OCI-LY7 (cell line): ENCODE results near the gene KCNJ8. TPM values are rescaled to one million over a fixed set of nuclear protein-coding genes. Genes with fewer than 3 reads are reported as not detected.

ENCODE experiments used
- BruUV-seq: library from RNA; stranded (reverse); fragments of 400-500 nt; replicated peaks from 2 replicates; lab custom pipeline; 2021; lab: Mats Ljungman, UMichigan
- CTCF ChIA-PET: fragments of 300-600 bp; sonication (Branson Sonifier 250); formaldehyde crosslinking; loops from one replicate; lab custom pipeline; 2022; ENCODE audit warnings: antibody characterized with exemption; ENCODE audit not compliant: unreplicated experiment; lab: Charles Lee
- POLR2A ChIA-PET: fragments of 300-600 bp; sonication (Branson Sonifier 250); formaldehyde crosslinking; loops from one replicate; lab custom pipeline; 2022; ENCODE audit warnings: antibody characterized with exemption; lab: Charles Lee
- DNase-seq: peaks from one replicate; pipeline ENCODE4 v3.0.0-alpha.2; 2015; ENCODE audit warnings: low spot score
- H2AFZ ChIP-seq: fragments of 200-600 bp; sonication (generic), shearing (Covaris generic); 2 replicates; pipeline ENCODE4 v1.6.1; 2014; ENCODE audit warnings: mild to moderate bottlenecking, antibody characterized with exemption, low read length, moderate library complexity
- H3K27ac ChIP-seq: fragments of 200-600 bp; sonication (generic); 2 replicates; pipeline ENCODE4 v1.5.1; 2014; ENCODE audit warnings: mixed run types, low read depth, mild to moderate bottlenecking, moderate library complexity, low read length, inconsistent platforms; ENCODE audit not compliant: poor library complexity, severe bottlenecking
- H3K36me3 ChIP-seq: fragments of 200-600 bp; sonication (generic); 2 replicates; pipeline ENCODE4 v1.6.1; 2014; ENCODE audit warnings: mild to moderate bottlenecking, antibody characterized with exemption, low read length, moderate library complexity, mixed read lengths; ENCODE audit not compliant: insufficient read depth
- H3K4me1 ChIP-seq: fragments of 200-600 bp; sonication (generic); 2 replicates; pipeline ENCODE4 v1.5.1; 2014; ENCODE audit warnings: mild to moderate bottlenecking, low read length; ENCODE audit not compliant: insufficient read depth, poor library complexity, severe bottlenecking
- H3K4me2 ChIP-seq: fragments of 200-600 bp; sonication (generic); 2 replicates; pipeline ENCODE4 v1.6.1; 2014; ENCODE audit warnings: mild to moderate bottlenecking, low read length
- H3K4me3 ChIP-seq: fragments of 200-600 bp; sonication (generic); 2 replicates; pipeline ENCODE4 v1.5.1; 2014; ENCODE audit warnings: mild to moderate bottlenecking, low read depth, low read length; ENCODE audit not compliant: poor library complexity, severe bottlenecking
- H3K79me2 ChIP-seq: fragments of 200-600 bp; sonication (generic); 2 replicates; pipeline ENCODE4 v1.6.1; 2016; ENCODE audit warnings: low read depth, mild to moderate bottlenecking, low read length, moderate library complexity, mixed read lengths; ENCODE audit not compliant: insufficient read depth
- H3K9me2 ChIP-seq: fragments of 200-600 bp; sonication (generic); 2 replicates; pipeline ENCODE4 v1.6.1; 2016; ENCODE audit warnings: mild to moderate bottlenecking, low read length, mixed read lengths; ENCODE audit not compliant: insufficient read depth
- H3K9me3 ChIP-seq: fragments of 200-600 bp; sonication (generic); 2 replicates; pipeline ENCODE4 v1.6.1; 2014; ENCODE audit warnings: mild to moderate bottlenecking, mixed run types, low read length, mixed read lengths
- H4K20me1 ChIP-seq: fragments of 200-600 bp; sonication (generic); 2 replicates; pipeline ENCODE4 v1.6.1; 2014; ENCODE audit warnings: mild to moderate bottlenecking, antibody characterized with exemption, low read length, moderate library complexity, mixed read lengths; ENCODE audit not compliant: insufficient read depth
- EZH2phosphoT487 ChIP-seq: fragments of 200-600 bp; sonication (generic); IDR thresholded peaks from 2 replicates; pipeline ENCODE4 v1.6.1; 2018; ENCODE audit warnings: low read depth, borderline replicate concordance, mild to moderate bottlenecking, mixed run types, antibody characterized with exemption, low read length, moderate library complexity, mixed read lengths
- intact Hi-C: fragments of 100-400 bp; cut with micrococcal nuclease; formaldehyde crosslinking; loops from one replicate; pipeline ENCODE4 v1.10.0; 2022; ENCODE audit not compliant: unreplicated experiment
- total RNA-seq, 2 experiments: library from RNA; depleted of rRNA in 1 of 2; stranded (reverse); fragments of >200 nt in 1 of 2; shearing (Covaris generic) in 1 of 2; gene quantifications; 2 replicates each; pipeline ENCODE4 v1.2.3, GENCODE V29; 2014 to 2022
- TF ChIP-seq, protein P1 (sequence below): fragments of 200-600 bp; sonication (generic); conservative IDR thresholded peaks from 2 replicates; pipeline ENCODE4 v1.5.1; 2014; ENCODE audit warnings: mild to moderate bottlenecking, antibody characterized with exemption, low read length, moderate library complexity, mixed read lengths

Gene KCNJ8
- total RNA-seq, 2 experiments from 2014 or later = not detected

DNA sequence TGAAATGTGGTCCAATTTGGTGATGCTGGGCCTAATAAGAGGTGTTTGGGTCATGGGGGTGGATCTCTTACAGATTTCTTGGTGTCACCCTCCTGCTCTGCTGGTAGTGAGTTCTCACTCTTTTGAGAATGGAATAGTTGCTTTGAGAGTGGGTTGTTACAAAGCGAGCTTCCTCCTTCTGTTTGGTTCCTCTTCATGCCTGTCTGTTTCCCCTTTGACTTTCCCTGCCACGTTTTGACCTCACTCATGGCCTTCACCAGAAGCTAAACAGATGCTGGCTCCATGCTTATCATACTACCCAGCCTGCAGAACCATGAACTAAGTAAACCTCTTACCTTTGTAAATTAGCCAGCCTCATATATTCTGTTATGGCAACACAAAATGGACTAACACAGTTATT is 59.1 kb downstream of the KCNJ8 start:
- Histone ChIP-seq H3K79me2 (no peaks in the 10 kb centered on the region), H3K36me3 (no peaks in the 10 kb centered on the region), H4K20me1 (no peaks in the 10 kb centered on the region), H3K9me2 (no peaks in the 10 kb centered on the region), H2AFZ (no peak overlapping the region), H3K4me2 (no peak overlapping the region), H3K9me3 (no peaks in the 10 kb centered on the region), H3K27ac (no peak overlapping the region), H3K4me1 (no peaks in the 10 kb centered on the region), H3K4me3 (no peak overlapping the region)
- no TSS peak for BruUV-seq
- CTCF ChIA-PET = no interaction called here
- no peak for DNase-seq
- TF ChIP-seq, protein P1, sequence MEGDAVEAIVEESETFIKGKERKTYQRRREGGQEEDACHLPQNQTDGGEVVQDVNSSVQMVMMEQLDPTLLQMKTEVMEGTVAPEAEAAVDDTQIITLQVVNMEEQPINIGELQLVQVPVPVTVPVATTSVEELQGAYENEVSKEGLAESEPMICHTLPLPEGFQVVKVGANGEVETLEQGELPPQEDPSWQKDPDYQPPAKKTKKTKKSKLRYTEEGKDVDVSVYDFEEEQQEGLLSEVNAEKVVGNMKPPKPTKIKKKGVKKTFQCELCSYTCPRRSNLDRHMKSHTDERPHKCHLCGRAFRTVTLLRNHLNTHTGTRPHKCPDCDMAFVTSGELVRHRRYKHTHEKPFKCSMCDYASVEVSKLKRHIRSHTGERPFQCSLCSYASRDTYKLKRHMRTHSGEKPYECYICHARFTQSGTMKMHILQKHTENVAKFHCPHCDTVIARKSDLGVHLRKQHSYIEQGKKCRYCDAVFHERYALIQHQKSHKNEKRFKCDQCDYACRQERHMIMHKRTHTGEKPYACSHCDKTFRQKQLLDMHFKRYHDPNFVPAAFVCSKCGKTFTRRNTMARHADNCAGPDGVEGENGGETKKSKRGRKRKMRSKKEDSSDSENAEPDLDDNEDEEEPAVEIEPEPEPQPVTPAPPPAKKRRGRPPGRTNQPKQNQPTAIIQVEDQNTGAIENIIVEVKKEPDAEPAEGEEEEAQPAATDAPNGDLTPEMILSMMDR = no peak
- TF ChIP-seq EZH2phosphoT487 = no peak
- POLR2A ChIA-PET = no interaction called here
- intact Hi-C loops = no loop called here

Other genes starting within 250 kb of the KCNJ8 start
- gene SPX, start 248.4 kb downstream of the KCNJ8 start, total RNA-seq (2014; rRNA removed; shearing (Covaris generic)) = 0.35 TPM in 1 of 2 replicates, not detected in the other
- 0.90 and 1.2 TPM in 2 replicates for gene SPX, start 248.4 kb downstream of the KCNJ8 start, total RNA-seq (2022)
- gene GYS2, start 169.9 kb downstream of the KCNJ8 start, total RNA-seq (2014; rRNA removed; shearing (Covaris generic)) = not detected in 2 replicates
- not detected in 2 replicates for gene GYS2, start 169.9 kb downstream of the KCNJ8 start, total RNA-seq (2022)
- gene LDHB, start 116.9 kb downstream of the KCNJ8 start, total RNA-seq (2014; rRNA removed; shearing (Covaris generic)) = 551 and 727 TPM in 2 replicates
- gene LDHB, start 116.9 kb downstream of the KCNJ8 start, total RNA-seq (2022) = 871 and 999 TPM in 2 replicates
- gene ABCC9, start 166.7 kb upstream of the KCNJ8 start, total RNA-seq (2014; rRNA removed; shearing (Covaris generic)) = not detected in 2 replicates
- not detected in 2 replicates for gene ABCC9, start 166.7 kb upstream of the KCNJ8 start, total RNA-seq (2022)